GM19238 (cell line): ENCODE measurements around the gene NEU1.

Source experiments
- DNase-seq: peaks from one replicate; pipeline ENCODE4 v3.0.0; 2011; ENCODE audit warnings: low spot score; ENCODE audit not compliant: insufficient read length

The NEU1 gene

GRCh38 chr6:31896493-31896855 is 33.9 kb upstream of the NEU1 start:
- DNase-seq: no peak

GRCh38 chr6:31892821-31893220 is 30.2 kb upstream of the NEU1 start:
- DNase-seq: no peak

- DNase-seq: no peak
These were observed 26.8 kb upstream of the NEU1 start for GRCh38 chr6:31889331-31889972.

- peak; percentile 51 for DNase-seq
These were observed 25.9 kb upstream of the NEU1 start for GRCh38 chr6:31888276-31889258.

GRCh38 chr6:31887173-31888007 is 24.8 kb upstream of the NEU1 start:
- no peak for DNase-seq

GRCh38 chr6:31886541-31886991 is 23.9 kb upstream of the NEU1 start:
- no peak for DNase-seq

- no peak for DNase-seq
These were observed 22.0 kb upstream of the NEU1 start for GRCh38 chr6:31884528-31885035.

- no peak for DNase-seq
These were observed 21.1 kb upstream of the NEU1 start for GRCh38 chr6:31883676-31884075.

GRCh38 chr6:31882344-31882743 is 19.7 kb upstream of the NEU1 start:
- DNase-seq: no peak

- DNase-seq: no peak
These were observed 18.7 kb upstream of the NEU1 start for GRCh38 chr6:31881136-31881859.

- no peak for DNase-seq
These were observed 18.0 kb upstream of the NEU1 start for GRCh38 chr6:31880616-31881015.

GRCh38 chr6:31879901-31880300 is 17.3 kb upstream of the NEU1 start:
- no peak for DNase-seq

- no peak for DNase-seq
These were observed 16.5 kb upstream of the NEU1 start for GRCh38 chr6:31879143-31879542.

- no peak for DNase-seq
These were observed 16.1 kb upstream of the NEU1 start, which contains the start of gene SLC44A4 for GRCh38 chr6:31878726-31879125. SLC44A4 (minus strand) TSS chr6:31878997; CDS start chr6:31878980, 17 bp downstream.

GRCh38 chr6:31878222-31878621 is 15.6 kb upstream of the NEU1 start:
- DNase-seq: no peak

- DNase-seq: no peak
These were observed 15.1 kb upstream of the NEU1 start for GRCh38 chr6:31877651-31878161.

GRCh38 chr6:31877125-31877650 is 14.6 kb upstream of the NEU1 start:
- no peak for DNase-seq

GRCh38 chr6:31876357-31876756 is 13.7 kb upstream of the NEU1 start:
- no peak for DNase-seq

- no peak for DNase-seq
These were observed 13.3 kb upstream of the NEU1 start for GRCh38 chr6:31875877-31876276.
